GM12878 (cell line): ENCODE results near the gene PDZD7. TPM values are rescaled to one million over a fixed set of nuclear protein-coding genes. Genes with fewer than 3 reads are reported as not detected.

Source experiments
- ATAC-seq: fragments of 200-7000 bp; cut with Tn5 transposase; 3 replicates; pipeline ENCODE4 v1.9.1; 2020; ENCODE audit warnings: mild to moderate bottlenecking, moderate library complexity
- BruUV-seq: library from RNA; stranded (reverse); fragments of 400-500 nt; replicated peaks from 2 replicates; lab custom pipeline; 2021; lab: Mats Ljungman, UMichigan
- CTCF ChIA-PET: fragments of 300-600 bp; sonication (Branson Sonifier 250); formaldehyde crosslinking; extraction: SDS; loops from one replicate; lab custom pipeline; 2021; ENCODE audit warnings: inconsistent platforms; lab: Yijun Ruan, JAX
- POLR2A ChIA-PET: fragments of 350-600 bp; formaldehyde crosslinking; extraction: SDS; loops from one replicate; lab custom pipeline; 2021; ENCODE audit warnings: inconsistent platforms; lab: Charles Lee
- RAD21 ChIA-PET: fragments of 300-600 bp; sonication (Branson Sonifier 250); formaldehyde crosslinking; loops from one replicate; lab custom pipeline; 2023; ENCODE audit warnings: antibody characterized with exemption; ENCODE audit not compliant: unreplicated experiment; lab: Charles Lee
- SMC1A ChIA-PET: fragments of 300-600 bp; sonication (Branson Sonifier 250); formaldehyde crosslinking; loops from one replicate; lab custom pipeline; 2023; ENCODE audit not compliant: unreplicated experiment, uncharacterized antibody; lab: Charles Lee
- DNase-seq: peaks from one replicate; pipeline ENCODE4 v3.0.0-alpha.2; 2011; ENCODE audit warnings: low read depth, low spot score
- FAIRE-seq: peaks from 3 replicates; lab custom pipeline; 2011; peaks lifted over from hg19 to GRCh38; lab: Jason Lieb, UNC
- H2AFZ ChIP-seq: 2 replicates; pipeline ENCODE4 v1.6.0; 2011; ENCODE audit warnings: low read depth, low read length, control low read depth; ENCODE audit not compliant: control insufficient read depth
- H3K27ac ChIP-seq: 2 replicates; pipeline ENCODE4 v1.5.1; 2011; ENCODE audit warnings: control low read depth; ENCODE audit not compliant: control insufficient read depth, insufficient read depth
- H3K27me3 ChIP-seq, 2 experiments: replicated peaks in 1 of 2; 2 replicates each; pipeline versions ENCODE4 v1.6.0 to v1.6.1; 2011; ENCODE audit warnings: low read length in 1 of 2; ENCODE audit not compliant: control insufficient read depth in 2 of 2, insufficient read depth in 2 of 2
- H3K36me3 ChIP-seq, 2 experiments: 2 replicates each; pipeline ENCODE4 v1.5.1; 2011; ENCODE audit warnings: low read length in 1 of 2; ENCODE audit not compliant: control insufficient read depth in 2 of 2, insufficient read depth in 2 of 2
- H3K4me1 ChIP-seq: 2 replicates; pipeline ENCODE4 v1.6.1; 2011; ENCODE audit warnings: mild to moderate bottlenecking, low read length, moderate library complexity, mixed read lengths; ENCODE audit not compliant: control insufficient read depth, insufficient read depth
- H3K4me2 ChIP-seq: 2 replicates; pipeline ENCODE4 v1.6.0; 2011; ENCODE audit warnings: control low read depth; ENCODE audit not compliant: control insufficient read depth, insufficient read depth
- H3K4me3 ChIP-seq: fragments of 200-600 bp; sonication (generic); 2 replicates; pipeline ENCODE4 v1.5.1; 2016
- H3K79me2 ChIP-seq: 2 replicates; pipeline ENCODE4 v1.6.0; 2011; ENCODE audit warnings: low read length; ENCODE audit not compliant: control insufficient read depth, insufficient read depth
- H3K9ac ChIP-seq: 2 replicates; pipeline ENCODE4 v1.8.0; 2011; ENCODE audit warnings: low read length, control low read depth, mixed read lengths; ENCODE audit not compliant: control insufficient read depth, insufficient read depth
- H3K9me3 ChIP-seq: replicated peaks from 3 replicates; pipeline ENCODE4 v1.5.1; 2011; ENCODE audit warnings: mild to moderate bottlenecking, low read length; ENCODE audit not compliant: control insufficient read depth, insufficient read depth
- H4K20me1 ChIP-seq: 2 replicates; pipeline ENCODE4 v1.6.0; 2011; ENCODE audit not compliant: control insufficient read depth, insufficient read depth
- BACH1 ChIP-seq: fragments of 450-650 bp; IDR thresholded peaks from 2 replicates; pipeline ENCODE4 v1.6.1; 2017; ENCODE audit warnings: mild to moderate bottlenecking, borderline replicate concordance
- CBX5 ChIP-seq: sonication (generic); IDR thresholded peaks from 2 replicates; pipeline ENCODE4 v1.6.1; 2016; ENCODE audit warnings: low read depth, moderate library complexity, mild to moderate bottlenecking, inconsistent platforms
- ESRRA ChIP-seq: IDR thresholded peaks from 2 replicates; pipeline ENCODE4 v1.6.1; 2012; ENCODE audit warnings: mild to moderate bottlenecking, low read length, improper control_type of control experiment
- NFIC ChIP-seq: IDR thresholded peaks from 2 replicates; pipeline ENCODE4 v1.6.1; 2012; ENCODE audit warnings: low read depth, mild to moderate bottlenecking, inconsistent platforms, low read length, moderate library complexity
- PAX5 ChIP-seq: IDR thresholded peaks from 2 replicates; pipeline ENCODE4 v1.6.1; 2011; ENCODE audit warnings: low read depth, low read length, borderline replicate concordance
- PBX3 ChIP-seq: IDR thresholded peaks from 2 replicates; pipeline ENCODE4 v1.6.1; 2011; ENCODE audit warnings: mild to moderate bottlenecking, low read depth, low read length, moderate library complexity; ENCODE audit not compliant: insufficient replicate concordance
- SPI1 ChIP-seq: IDR thresholded peaks from 2 replicates; pipeline ENCODE4 v1.6.1; 2011; ENCODE audit warnings: low read depth, mild to moderate bottlenecking, low read length, moderate library complexity, borderline replicate concordance; ENCODE audit not compliant: insufficient read depth
- TCF7 ChIP-seq: IDR thresholded peaks from 2 replicates; pipeline ENCODE4 v1.6.1; 2014; ENCODE audit warnings: antibody characterized with exemption, borderline replicate concordance
- WGBS: methylation state at CpG from one replicate; pipeline ENCODE4 v1.1.6; 2016; ENCODE audit warnings: low lambda C conversion rate; ENCODE audit not compliant: insufficient replicate concordance, insufficient coverage; ENCODE audit errors: missing lambda C conversion rate; 5-methylcytosine and 5-hydroxymethylcytosine counted together
- in situ Hi-C: fragments of 300-500 bp; cut with MboI; formaldehyde crosslinking; loops from 9 replicates; pipeline ENCODE4 v1.14.3; 2018; ENCODE audit warnings: mixed read lengths
- intact Hi-C: fragments of 100-400 bp; cut with micrococcal nuclease; formaldehyde crosslinking; loops from one replicate; pipeline ENCODE4 v1.14.2; 2022; ENCODE audit not compliant: unreplicated experiment
- polyA plus RNA-seq, 11 experiments: library from polyadenylated mRNA; depleted of rRNA in 4 of 11; unstranded in 6 of 11; stranded (reverse) in 5 of 11; fragments of >200 nt; fragmentation: Nextera tagmentation in 4 of 11; fragmentation: Illumina TruSeq in 1 of 11; extraction: Ambion mirVana in 4 of 11; extraction: Trizol in 1 of 11; gene quantifications; 1 replicate in 1 of 11; 2 replicates in 10 of 11; pipeline versions ENCODE4 v1.2.1 to v1.2.3, GENCODE V29; 2011 to 2016; ENCODE audit warnings: inconsistent platforms in 2 of 11, missing spikeins in 2 of 11, low read depth in 1 of 11
- total RNA-seq, 4 experiments: library from RNA; depleted of rRNA in 3 of 4; stranded (reverse); fragments of >200 nt in 3 of 4; fragmentation: Illumina TruSeq in 1 of 4; extraction: Trizol in 1 of 4; gene quantifications; 2 replicates each; pipeline versions ENCODE4 v1.2.1 to v1.2.3, GENCODE V29; 2013 to 2021
- TF ChIP-seq, protein P1 (sequence below): fragments of 150-350 bp; IDR thresholded peaks from 2 replicates; pipeline ENCODE4 v1.6.1; 2014; ENCODE audit warnings: mild to moderate bottlenecking, low read depth, low read length
- TF ChIP-seq, protein P2 (sequence below): IDR thresholded peaks from 2 replicates; pipeline ENCODE4 v1.6.1; 2012; ENCODE audit warnings: improper control_type of control experiment, low read depth, low read length; ENCODE audit not compliant: insufficient replicate concordance
- TF ChIP-seq, protein P3 (sequence below): IDR thresholded peaks from 2 replicates; pipeline ENCODE4 v1.6.1; 2011; ENCODE audit warnings: low read depth, low read length, improper control_type of control experiment, borderline replicate concordance
- TF ChIP-seq, protein P4 (sequence below): fragments of 450-650 bp; IDR thresholded peaks from 2 replicates; pipeline ENCODE4 v1.6.1; 2017; ENCODE audit warnings: mild to moderate bottlenecking, low read depth, inconsistent platforms; ENCODE audit not compliant: poor library complexity, severe bottlenecking

The PDZD7 gene
- total and polyA plus RNA-seq, 10 of the 15 experiments (the other 5 are each of a cell fraction or from before 2014, with no cell fraction given): 0.01 to 0.20 (median 0.03) TPM; not detected in 7

DNA sequence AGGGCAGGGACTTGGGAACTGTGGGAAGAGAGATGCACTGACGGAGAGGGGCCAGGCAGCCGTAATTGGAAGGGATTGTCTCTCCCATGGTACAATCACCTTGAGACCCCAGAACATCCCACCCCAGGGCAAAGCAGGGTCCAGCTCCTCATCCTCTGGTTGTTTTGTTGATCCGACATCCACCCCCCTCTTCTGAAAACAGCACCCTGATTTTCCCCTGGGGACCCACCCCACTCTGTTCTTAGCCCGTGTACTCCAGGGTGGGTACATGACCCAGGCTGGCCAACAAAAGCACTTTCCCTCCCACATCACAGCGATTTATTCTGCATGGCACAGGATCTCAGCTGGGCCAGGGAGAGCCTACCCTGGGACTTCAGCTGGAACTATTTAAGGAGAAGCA lies 14.1 kb downstream of the PDZD7 start:
- POLR2A ChIA-PET: no interaction called here
- RAD21 ChIA-PET: interaction anchor here (2.6 kb wide), 2 partner anchors 19 to 125 kb away, joined by 11 read pairs; no protein-coding TSS in a partner anchor
- no peak for ATAC-seq
- Histone ChIP-seq H4K20me1 (no peaks in the 10 kb centered on the region), H3K36me3 (no peaks in the 10 kb centered on the region), H3K4me3 (no peak overlapping the region), H3K4me2 (no peak overlapping the region), H3K79me2 (no peaks in the 10 kb centered on the region), H3K4me1 (peaks cover 11% of the 10 kb centered on the region), H3K9ac (no peak overlapping the region), H3K27me3 (peaks cover 10% of the 10 kb centered on the region in 2 experiments), H3K9me3 (no peaks in the 10 kb centered on the region), H3K27ac (no peak overlapping the region), H2AFZ (no peak overlapping the region)
- SMC1A ChIA-PET: interaction anchor here (1.4 to 1.6 kb wide), 2 partner anchors 42 to 126 kb away, joined by 3 read pairs; no protein-coding TSS in a partner anchor
- no TSS peak for BruUV-seq
- no peak for FAIRE-seq
- intact Hi-C loops (no loop called here), in situ Hi-C loops (no loop called here)
- WGBS: 52% methylated on average over 5 of the region's 5 CpGs
- no peak for DNase-seq
- CTCF ChIA-PET: interaction anchor here (0.9 to 6.8 kb wide), 16 partner anchors 10 to 78 kb away, joined by 3 to 91 read pairs (median 16); partner anchors contain the start of genes LZTS2, MRPL43, PDZD7 and SFXN3
- TF ChIP-seq BACH1 (no peak), NFIC (no peak), PAX5 (no peak), SPI1 (no peak), PBX3 (no peak), TCF7 (no peak), ESRRA (no peak), CBX5 (no peak)
- TF ChIP-seq, protein P1, sequence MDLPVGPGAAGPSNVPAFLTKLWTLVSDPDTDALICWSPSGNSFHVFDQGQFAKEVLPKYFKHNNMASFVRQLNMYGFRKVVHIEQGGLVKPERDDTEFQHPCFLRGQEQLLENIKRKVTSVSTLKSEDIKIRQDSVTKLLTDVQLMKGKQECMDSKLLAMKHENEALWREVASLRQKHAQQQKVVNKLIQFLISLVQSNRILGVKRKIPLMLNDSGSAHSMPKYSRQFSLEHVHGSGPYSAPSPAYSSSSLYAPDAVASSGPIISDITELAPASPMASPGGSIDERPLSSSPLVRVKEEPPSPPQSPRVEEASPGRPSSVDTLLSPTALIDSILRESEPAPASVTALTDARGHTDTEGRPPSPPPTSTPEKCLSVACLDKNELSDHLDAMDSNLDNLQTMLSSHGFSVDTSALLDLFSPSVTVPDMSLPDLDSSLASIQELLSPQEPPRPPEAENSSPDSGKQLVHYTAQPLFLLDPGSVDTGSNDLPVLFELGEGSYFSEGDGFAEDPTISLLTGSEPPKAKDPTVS: no peak
- TF ChIP-seq, protein P2, sequence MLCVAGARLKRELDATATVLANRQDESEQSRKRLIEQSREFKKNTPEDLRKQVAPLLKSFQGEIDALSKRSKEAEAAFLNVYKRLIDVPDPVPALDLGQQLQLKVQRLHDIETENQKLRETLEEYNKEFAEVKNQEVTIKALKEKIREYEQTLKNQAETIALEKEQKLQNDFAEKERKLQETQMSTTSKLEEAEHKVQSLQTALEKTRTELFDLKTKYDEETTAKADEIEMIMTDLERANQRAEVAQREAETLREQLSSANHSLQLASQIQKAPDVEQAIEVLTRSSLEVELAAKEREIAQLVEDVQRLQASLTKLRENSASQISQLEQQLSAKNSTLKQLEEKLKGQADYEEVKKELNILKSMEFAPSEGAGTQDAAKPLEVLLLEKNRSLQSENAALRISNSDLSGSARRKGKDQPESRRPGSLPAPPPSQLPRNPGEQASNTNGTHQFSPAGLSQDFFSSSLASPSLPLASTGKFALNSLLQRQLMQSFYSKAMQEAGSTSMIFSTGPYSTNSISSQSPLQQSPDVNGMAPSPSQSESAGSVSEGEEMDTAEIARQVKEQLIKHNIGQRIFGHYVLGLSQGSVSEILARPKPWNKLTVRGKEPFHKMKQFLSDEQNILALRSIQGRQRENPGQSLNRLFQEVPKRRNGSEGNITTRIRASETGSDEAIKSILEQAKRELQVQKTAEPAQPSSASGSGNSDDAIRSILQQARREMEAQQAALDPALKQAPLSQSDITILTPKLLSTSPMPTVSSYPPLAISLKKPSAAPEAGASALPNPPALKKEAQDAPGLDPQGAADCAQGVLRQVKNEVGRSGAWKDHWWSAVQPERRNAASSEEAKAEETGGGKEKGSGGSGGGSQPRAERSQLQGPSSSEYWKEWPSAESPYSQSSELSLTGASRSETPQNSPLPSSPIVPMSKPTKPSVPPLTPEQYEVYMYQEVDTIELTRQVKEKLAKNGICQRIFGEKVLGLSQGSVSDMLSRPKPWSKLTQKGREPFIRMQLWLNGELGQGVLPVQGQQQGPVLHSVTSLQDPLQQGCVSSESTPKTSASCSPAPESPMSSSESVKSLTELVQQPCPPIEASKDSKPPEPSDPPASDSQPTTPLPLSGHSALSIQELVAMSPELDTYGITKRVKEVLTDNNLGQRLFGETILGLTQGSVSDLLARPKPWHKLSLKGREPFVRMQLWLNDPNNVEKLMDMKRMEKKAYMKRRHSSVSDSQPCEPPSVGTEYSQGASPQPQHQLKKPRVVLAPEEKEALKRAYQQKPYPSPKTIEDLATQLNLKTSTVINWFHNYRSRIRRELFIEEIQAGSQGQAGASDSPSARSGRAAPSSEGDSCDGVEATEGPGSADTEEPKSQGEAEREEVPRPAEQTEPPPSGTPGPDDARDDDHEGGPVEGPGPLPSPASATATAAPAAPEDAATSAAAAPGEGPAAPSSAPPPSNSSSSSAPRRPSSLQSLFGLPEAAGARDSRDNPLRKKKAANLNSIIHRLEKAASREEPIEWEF: no peak
- TF ChIP-seq, protein P3, sequence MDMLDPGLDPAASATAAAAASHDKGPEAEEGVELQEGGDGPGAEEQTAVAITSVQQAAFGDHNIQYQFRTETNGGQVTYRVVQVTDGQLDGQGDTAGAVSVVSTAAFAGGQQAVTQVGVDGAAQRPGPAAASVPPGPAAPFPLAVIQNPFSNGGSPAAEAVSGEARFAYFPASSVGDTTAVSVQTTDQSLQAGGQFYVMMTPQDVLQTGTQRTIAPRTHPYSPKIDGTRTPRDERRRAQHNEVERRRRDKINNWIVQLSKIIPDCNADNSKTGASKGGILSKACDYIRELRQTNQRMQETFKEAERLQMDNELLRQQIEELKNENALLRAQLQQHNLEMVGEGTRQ: no peak
- TF ChIP-seq, protein P4, sequence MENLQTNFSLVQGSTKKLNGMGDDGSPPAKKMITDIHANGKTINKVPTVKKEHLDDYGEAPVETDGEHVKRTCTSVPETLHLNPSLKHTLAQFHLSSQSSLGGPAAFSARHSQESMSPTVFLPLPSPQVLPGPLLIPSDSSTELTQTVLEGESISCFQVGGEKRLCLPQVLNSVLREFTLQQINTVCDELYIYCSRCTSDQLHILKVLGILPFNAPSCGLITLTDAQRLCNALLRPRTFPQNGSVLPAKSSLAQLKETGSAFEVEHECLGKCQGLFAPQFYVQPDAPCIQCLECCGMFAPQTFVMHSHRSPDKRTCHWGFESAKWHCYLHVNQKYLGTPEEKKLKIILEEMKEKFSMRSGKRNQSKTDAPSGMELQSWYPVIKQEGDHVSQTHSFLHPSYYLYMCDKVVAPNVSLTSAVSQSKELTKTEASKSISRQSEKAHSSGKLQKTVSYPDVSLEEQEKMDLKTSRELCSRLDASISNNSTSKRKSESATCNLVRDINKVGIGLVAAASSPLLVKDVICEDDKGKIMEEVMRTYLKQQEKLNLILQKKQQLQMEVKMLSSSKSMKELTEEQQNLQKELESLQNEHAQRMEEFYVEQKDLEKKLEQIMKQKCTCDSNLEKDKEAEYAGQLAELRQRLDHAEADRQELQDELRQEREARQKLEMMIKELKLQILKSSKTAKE: no peak
